Measurements from ENCODE around the gene TMEM248.
"Not testable (repeated sequence)": the region's sequence is repeated elsewhere in the genome, so short reads cannot be mapped to it uniquely, and the experiment has no call there.

TMEM248 gene

DNA sequence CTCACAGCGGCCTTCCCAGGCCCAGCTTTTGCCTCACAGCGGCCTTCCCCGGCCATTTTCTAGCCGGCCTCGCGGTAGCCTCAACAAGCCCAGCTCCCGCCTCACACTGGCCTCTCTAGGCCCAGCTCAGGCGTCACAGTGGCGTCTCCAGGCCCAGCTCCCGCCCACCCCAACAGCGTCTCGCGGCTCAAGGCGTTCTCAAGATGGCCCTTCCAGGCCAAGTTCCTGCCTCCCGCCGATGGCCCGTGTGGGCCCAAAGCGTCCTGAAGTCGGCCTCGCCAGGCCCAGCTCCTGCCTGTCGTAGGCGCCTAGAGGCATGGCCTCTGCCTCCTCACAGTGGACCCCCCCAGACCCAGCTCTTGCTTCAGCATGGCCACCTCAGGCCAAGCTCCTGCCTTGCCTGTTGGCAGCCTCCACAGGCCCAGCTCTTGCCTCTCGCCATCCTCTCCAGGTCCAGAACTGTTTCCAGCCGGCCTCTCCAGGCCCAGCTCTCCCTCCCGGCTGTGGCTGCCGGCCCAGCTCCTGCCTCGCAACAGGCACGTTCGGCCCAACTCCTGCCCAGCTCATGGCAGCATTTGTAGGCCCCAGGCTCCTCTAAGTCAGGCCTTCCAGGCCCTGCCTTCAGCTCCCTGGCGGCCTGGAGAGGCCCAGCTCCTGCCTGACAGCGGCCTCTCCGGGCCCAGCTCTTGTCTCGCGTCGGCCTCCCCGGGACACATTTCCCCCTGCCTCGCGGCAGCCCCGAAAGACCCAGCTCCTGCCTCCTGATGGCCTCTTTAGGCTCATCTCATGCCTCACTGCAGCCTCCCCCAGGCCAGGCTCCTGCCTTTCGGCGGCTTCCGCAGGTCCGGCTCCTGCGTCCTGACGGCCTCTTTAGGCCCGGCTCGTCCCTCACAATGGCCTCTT, 18.8 kb upstream of the TMEM248 start:
- Mint-ChIP-seq H3K27me3 (no peaks in the 10 kb centered on the region), H3K36me3 (ENCODE audit: low read depth) (peaks cover 58% of the 10 kb centered on the region), H3K9me3 (no peaks in the 10 kb centered on the region), H3K27ac (no peak overlapping the region), H3K4me3 (no peak overlapping the region), H3K4me1 (ENCODE audit: low read depth) (peaks cover 8% of the 10 kb centered on the region)
- intact Hi-C loops (cut with micrococcal nuclease), result no loop called here

DNA sequence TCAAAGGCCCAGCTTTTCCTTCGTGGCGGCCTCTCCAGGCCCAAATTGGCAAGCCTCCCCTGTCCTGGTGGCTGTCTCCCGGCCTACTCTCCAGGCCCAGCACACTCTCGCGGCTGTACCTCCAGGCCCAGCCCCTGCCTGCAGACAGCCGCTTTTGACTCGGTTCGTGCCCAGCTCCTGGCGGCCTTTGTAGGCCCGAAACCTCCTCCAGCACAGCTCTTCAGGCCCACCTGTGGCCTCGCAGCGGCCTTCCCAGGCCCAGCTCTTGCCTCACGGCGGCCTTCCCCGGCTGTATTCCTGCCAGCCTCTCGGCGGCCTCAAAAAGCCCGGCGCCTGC, 18.2 kb upstream of the TMEM248 start:
- Mint-ChIP-seq H3K27ac (no peak overlapping the region), H3K9me3 (no peaks in the 10 kb centered on the region), H3K36me3 (ENCODE audit: low read depth) (peaks cover 58% of the 10 kb centered on the region), H3K4me3 (no peak overlapping the region), H3K4me1 (ENCODE audit: low read depth) (peaks cover 8% of the 10 kb centered on the region), H3K27me3 (no peaks in the 10 kb centered on the region)
- intact Hi-C loops (cut with micrococcal nuclease), result no loop called here

DNA sequence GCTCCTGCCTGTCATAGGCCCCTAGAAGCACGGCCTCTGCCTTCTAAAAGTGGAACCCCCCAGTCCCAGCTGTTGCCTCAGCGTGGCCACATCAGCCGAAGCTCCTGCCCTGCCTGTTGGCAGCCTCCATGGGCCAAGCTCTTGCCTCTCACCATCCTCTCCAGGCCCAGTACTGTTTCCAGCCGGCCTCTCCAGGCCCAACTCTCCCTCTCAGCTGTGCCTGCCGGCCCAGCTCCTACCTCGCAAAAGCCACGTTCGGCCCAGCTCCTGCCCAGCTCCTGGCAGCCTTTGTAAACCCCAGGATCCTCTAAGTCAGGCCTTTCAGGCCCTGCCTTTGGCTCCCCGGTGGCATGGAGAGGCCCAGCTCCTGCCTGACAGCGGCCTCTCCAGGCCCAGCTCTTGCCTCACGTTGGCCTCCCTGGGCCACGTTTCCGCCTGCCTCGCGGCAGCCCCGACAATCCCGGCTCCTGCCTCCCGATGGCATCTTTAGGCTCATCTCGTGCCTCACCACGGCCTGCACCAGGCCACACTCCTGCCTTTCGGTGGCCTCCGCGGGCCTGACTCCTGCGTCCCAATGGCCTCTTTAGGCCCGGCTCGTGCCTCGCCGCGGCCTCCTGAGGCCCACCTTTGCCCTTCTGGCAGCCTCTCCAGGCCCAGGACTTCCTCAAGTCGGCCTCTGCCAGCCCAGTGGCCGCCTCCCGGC, 17.5 kb upstream of the TMEM248 start:
- peaks cover 58% of the 10 kb centered on the region for H3K36me3 Mint-ChIP-seq (ENCODE audit: low read depth)
- H3K4me3 Mint-ChIP-seq, result no peak overlapping the region
- H3K4me1 Mint-ChIP-seq (ENCODE audit: low read depth), result peaks cover 12% of the 10 kb centered on the region
- H3K27me3 Mint-ChIP-seq, result no peaks in the 10 kb centered on the region
- intact Hi-C loops (cut with micrococcal nuclease), result no loop called here
- peak overlapping the region; percentile 18 for H3K27ac Mint-ChIP-seq
- H3K9me3 Mint-ChIP-seq, result no peaks in the 10 kb centered on the region

DNA sequence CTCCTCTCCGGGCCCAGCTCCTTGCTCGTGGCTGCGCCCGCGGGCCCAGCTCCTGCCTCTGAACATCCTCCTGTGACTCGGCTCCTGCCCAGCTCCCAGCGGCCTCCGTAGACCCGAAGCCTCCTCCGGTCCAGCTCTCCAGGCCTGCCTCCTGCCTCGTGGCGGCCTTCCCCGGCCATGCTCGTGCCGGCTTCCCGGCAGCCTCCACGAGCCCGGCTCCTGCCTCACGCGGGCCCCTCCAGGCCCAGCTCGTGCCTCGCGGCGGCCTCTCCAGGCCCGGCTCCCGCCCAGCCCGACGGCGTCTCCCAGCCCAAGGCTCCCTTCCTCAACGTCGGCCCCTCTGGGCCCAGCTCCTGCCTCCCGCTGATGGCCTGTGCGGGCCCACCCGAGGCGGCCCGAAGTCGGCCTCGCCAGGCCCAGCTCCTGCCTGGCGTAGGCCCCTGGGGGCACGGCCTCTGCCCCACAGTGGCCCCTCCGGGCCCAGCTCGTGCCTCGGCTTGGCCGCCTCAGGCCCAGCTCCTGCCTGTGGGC, 16.9 kb upstream of the TMEM248 start:
- Mint-ChIP-seq H3K4me1 (ENCODE audit: low read depth) (peaks cover 14% of the 10 kb centered on the region), H3K27ac (no peak overlapping the region), H3K4me3 (no peak overlapping the region), H3K27me3 (no peaks in the 10 kb centered on the region), H3K9me3 (no peaks in the 10 kb centered on the region), H3K36me3 (ENCODE audit: low read depth) (peaks cover 55% of the 10 kb centered on the region)
- intact Hi-C loops (cut with micrococcal nuclease), result no loop called here

DNA sequence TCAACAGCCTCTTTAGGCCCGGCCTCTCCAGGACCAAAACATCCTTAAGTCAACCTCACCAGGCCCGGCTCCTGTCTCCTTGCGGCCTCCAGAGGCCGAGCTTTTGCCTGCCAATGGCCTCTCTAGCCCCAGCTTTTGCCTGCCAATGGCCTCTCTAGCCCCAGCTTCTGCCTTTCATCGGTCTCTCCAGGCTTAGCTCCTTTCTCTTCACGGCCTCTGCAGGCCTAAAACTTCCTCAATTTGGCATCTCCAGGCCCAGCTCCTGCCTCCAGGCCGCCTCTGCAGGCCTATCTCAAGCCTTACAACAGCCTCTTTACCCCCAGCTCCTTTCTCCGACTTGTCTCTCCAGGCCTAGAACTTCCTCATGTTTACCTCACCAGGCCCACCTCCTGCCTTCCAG, 15.7 kb upstream of the TMEM248 start:
- intact Hi-C loops (cut with micrococcal nuclease), result no loop called here
- H3K27me3 Mint-ChIP-seq, result no peaks in the 10 kb centered on the region

DNA sequence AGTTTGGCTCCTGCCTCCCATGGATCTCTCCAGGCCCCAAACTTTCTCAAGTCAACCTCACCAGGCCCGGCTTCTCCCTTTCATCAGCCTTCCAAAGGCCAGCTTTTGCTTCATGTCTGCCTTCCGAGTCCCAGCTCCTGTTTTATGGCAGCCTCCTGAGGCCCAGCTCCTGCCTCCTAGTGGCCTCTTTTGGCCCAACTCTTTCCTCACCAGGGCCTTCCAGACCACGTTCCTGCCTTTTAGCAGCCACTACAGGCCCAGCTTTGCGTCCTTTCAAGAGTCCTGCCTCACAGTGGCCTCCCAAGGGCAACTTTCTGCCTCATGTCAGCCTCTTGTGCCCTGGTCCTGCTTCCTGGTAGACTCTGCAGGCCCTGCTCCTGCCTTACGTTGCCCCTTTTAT, 15.3 kb upstream of the TMEM248 start:
- Mint-ChIP-seq H3K9me3 (no peaks in the 10 kb centered on the region), H3K4me3 (no peak overlapping the region), H3K27me3 (no peaks in the 10 kb centered on the region), H3K36me3 (ENCODE audit: low read depth) (peaks cover 45% of the 10 kb centered on the region), H3K27ac (no peak overlapping the region), H3K4me1 (ENCODE audit: low read depth) (peaks cover 7% of the 10 kb centered on the region)
- intact Hi-C loops (cut with micrococcal nuclease), result no loop called here

More for the DNA sequence above, 15.7 kb upstream of the TMEM248 start:
- no peak overlapping the region for H3K4me3 Mint-ChIP-seq
- H3K4me1 Mint-ChIP-seq (ENCODE audit: low read depth), result peaks cover 7% of the 10 kb centered on the region
- no peak overlapping the region for H3K27ac Mint-ChIP-seq
- no peaks in the 10 kb centered on the region for H3K9me3 Mint-ChIP-seq
- peaks cover 47% of the 10 kb centered on the region for H3K36me3 Mint-ChIP-seq (ENCODE audit: low read depth)

DNA sequence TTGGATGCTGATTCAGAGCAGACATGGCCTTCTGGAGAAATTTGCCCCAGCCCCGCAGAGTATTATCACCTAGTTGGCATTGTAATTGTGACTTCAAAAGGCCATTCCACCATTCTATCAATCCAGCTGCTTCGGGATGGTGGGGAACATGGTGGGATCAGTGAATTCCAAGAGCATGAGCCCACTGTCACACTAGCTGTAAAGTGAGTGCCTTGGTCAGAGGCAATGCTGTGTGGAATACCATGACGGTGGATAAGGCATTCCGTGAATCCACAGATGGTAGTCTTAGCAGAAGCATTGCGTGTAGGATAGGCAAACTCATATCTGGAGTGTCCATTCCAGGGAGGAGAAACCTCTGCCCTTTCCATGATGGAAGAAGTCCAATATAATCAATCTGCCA, 13.3 kb upstream of the TMEM248 start:
- Mint-ChIP-seq H3K27ac (no peak overlapping the region), H3K27me3 (no peaks in the 10 kb centered on the region), H3K9me3 (no peaks in the 10 kb centered on the region), H3K4me1 (ENCODE audit: low read depth) (peaks cover 7% of the 10 kb centered on the region), H3K4me3 (no peak overlapping the region), H3K36me3 (ENCODE audit: low read depth) (peaks cover 25% of the 10 kb centered on the region)
- intact Hi-C loops (cut with micrococcal nuclease), result no loop called here

DNA sequence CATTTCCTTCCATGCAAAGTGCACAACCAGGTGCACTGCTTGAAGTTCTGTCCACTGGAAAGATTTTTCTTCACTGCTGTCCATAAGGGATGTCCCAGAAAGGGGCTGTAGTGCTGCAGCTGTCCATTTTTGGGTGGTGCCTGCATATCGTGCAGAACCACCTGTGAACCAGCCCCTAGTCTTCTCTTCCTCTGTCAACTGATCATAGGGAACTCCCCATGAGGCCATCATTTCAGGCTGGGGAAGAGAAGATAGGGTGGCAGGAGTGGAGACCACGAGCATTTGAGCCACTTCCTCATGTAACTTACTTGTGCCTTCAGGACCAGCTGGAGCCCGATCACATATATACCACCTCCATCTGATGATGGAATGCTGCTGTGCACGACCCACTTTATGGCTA, 12.4 kb upstream of the TMEM248 start:
- H3K4me3 Mint-ChIP-seq; intact Hi-C loops (cut with micrococcal nuclease): not testable (repeated sequence)
- peaks cover 16% of the 10 kb centered on the region for H3K36me3 Mint-ChIP-seq (ENCODE audit: low read depth)

DNA sequence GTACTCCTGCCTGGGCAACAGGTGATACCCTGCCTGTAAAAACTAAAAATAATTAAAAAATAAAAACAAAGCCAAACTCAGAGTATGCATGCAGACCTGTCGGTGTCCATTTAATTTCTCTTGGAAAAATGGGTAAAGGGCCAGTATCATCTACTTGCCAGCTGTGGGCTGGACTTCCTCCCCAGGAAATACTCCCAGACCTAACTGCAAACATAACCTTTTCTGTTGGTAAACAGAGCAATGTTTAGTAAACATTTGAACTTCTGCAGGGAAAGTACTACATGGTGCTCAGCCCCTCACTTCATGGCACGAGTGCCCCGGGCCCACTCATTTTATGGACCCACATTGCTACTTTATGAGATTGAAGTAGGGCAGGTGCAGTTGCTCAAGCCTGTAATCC, 10.2 kb upstream of the TMEM248 start:
- H3K36me3 Mint-ChIP-seq (ENCODE audit: low read depth), result no peaks in the 10 kb centered on the region
- intact Hi-C loops (cut with micrococcal nuclease), result no loop called here
- no peaks in the 10 kb centered on the region for H3K9me3 Mint-ChIP-seq
- H3K4me3 Mint-ChIP-seq, result no peak overlapping the region
- H3K27ac Mint-ChIP-seq, result no peak overlapping the region
- H3K27me3 Mint-ChIP-seq, result no peaks in the 10 kb centered on the region
- peaks cover 7% of the 10 kb centered on the region for H3K4me1 Mint-ChIP-seq (ENCODE audit: low read depth)

More for the DNA sequence above, 12.4 kb upstream of the TMEM248 start:
- not testable (repeated sequence) for H3K4me1 Mint-ChIP-seq (ENCODE audit: low read depth); H3K27me3 Mint-ChIP-seq; H3K9me3 Mint-ChIP-seq; H3K27ac Mint-ChIP-seq

DNA sequence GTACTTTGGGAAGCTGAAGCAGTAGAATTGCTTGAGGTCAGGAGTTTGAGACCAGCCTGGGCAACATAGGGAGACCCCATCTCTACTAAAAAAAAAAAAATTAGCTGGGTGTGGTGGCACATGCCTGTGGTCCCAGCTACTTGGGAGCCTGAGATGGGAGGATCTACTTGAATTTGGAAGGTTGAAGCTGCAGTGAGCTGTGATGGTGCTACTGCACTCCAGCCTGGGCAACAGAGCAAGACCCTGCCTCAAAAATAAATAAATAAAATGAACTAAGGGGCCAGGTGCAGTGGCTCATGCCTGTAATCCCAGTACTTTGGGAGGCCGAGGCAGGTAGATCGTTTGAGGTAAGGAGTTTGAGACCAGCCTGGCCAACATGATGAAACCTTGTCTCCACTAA, 9.8 kb upstream of the TMEM248 start:
- H3K9me3 Mint-ChIP-seq; H3K27ac Mint-ChIP-seq; H3K4me1 Mint-ChIP-seq (ENCODE audit: low read depth); H3K4me3 Mint-ChIP-seq; H3K27me3 Mint-ChIP-seq; intact Hi-C loops (cut with micrococcal nuclease); H3K36me3 Mint-ChIP-seq (ENCODE audit: low read depth): not testable (repeated sequence)

DNA sequence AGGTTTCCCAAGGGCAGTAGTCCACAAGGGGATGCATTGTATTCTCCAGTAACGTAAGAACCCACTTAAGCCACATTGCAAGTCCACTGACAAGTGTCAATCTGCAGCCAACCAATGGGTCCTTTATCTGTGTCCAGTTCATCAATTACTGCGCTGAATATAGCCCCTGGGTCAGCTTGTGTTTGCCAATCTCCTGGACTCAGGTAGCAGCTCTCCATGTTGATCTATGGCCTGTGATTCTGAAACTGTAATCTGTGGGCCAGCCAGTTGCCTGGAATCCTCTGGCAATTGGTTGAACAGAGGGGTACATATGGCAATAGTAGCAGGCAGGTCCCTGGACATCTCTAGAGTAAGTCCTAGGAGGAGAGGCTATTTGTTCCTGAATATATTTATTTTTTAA, 8.8 kb upstream of the TMEM248 start:
- Mint-ChIP-seq H3K36me3 (ENCODE audit: low read depth) (no peaks in the 10 kb centered on the region), H3K4me3 (no peak overlapping the region), H3K9me3 (no peaks in the 10 kb centered on the region), H3K4me1 (ENCODE audit: low read depth) (peaks cover 7% of the 10 kb centered on the region), H3K27ac (no peak overlapping the region), H3K27me3 (no peaks in the 10 kb centered on the region)
- intact Hi-C loops (cut with micrococcal nuclease), result no loop called here

DNA sequence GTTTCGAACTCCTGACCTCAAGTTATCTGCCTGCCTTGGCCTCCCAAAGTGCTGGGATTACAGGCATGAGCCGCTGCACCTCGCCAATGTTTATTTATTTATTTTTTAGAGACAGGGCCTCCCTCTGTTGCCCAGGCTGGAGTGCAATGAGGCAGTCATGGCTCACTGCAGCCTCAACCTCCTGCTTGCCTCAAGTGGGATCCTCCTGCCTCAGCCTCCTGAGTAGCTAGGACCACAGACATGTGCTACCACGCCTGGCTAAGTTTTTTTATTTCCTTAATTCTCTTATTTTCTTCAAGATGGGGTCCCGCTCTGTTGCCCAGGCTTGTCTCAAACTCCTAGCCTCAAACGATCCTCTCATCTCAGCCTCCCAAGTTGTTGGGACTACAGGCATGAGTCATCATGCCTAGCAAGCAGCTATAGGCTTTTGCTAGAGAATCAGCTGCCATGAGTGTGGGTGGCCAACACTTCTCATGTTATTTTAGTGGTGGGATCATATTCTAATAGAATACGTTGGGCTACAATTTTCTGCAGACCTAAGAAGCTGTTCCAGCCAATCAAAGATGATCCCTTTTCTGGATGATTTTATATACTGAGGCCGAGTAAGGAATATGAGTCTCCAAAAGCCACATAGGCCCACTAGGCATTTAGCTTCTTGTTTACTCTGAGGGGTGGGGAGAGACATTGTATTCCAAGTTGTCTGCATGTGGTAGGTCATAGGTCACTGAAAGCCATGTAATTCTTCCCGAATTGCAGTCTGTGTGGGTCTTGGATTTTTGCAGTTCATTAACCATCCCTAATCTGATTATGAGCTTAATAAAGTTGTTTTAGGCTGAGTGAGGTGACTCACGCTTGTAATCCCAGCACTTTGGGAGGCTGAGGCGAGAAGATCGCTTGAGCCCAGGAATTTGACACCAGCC, 7.6 kb upstream of the TMEM248 start:
- H3K27me3 Mint-ChIP-seq, result no peaks in the 10 kb centered on the region
- H3K27ac Mint-ChIP-seq, result no peak overlapping the region
- intact Hi-C loops (cut with micrococcal nuclease), result no loop called here
- no peaks in the 10 kb centered on the region for H3K9me3 Mint-ChIP-seq
- no peak overlapping the region for H3K4me3 Mint-ChIP-seq
- H3K4me1 Mint-ChIP-seq (ENCODE audit: low read depth), result peaks cover 4% of the 10 kb centered on the region
- no peaks in the 10 kb centered on the region for H3K36me3 Mint-ChIP-seq (ENCODE audit: low read depth)

DNA sequence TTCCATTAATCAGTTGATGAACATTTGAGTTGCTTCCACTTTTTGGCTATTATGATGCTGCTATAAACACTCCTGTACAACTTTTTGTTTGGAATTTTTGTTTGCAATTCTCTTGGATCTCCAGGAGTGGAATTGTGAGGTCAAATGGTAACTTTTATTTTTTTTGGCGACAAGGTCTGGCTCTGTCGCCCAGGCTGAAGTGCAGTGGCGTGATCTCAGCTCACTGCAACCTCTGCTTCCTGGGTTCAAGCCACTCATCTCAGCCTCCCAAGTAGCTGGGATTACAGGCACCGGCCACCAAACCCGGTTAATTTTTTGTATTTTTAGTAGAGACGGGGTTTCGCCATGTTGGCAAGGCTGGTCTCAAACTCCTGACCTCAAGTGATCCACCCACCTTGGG, 3.1 kb upstream of the TMEM248 start:
- H3K27ac Mint-ChIP-seq, result not testable (repeated sequence)
- peaks cover 13% of the 10 kb centered on the region for H3K4me1 Mint-ChIP-seq (ENCODE audit: low read depth)

DNA sequence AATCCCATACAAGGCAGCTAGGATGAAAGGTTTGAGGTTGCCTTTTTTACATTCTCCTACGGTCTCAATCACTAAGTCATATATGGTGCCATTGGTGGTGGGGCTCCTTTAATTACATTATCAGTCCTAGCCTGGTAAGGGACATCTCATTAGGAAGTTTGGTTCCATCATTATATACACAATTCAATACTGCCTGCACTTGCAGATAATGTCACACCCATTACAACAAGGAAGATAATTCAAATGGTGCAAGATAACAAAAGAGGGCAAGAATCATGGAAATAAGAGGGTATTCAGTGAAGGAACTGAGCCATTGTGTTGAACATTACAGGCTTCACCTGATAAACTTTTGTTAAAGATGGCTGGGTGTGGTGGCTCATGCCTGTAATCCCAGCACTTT, 1.7 kb upstream of the TMEM248 start:
- intact Hi-C loops (cut with micrococcal nuclease), result no loop called here
- H3K4me3 Mint-ChIP-seq, result no peak overlapping the region

More for the DNA sequence above, 3.1 kb upstream of the TMEM248 start:
- intact Hi-C loops (cut with micrococcal nuclease); H3K27me3 Mint-ChIP-seq; H3K36me3 Mint-ChIP-seq (ENCODE audit: low read depth); H3K4me3 Mint-ChIP-seq; H3K9me3 Mint-ChIP-seq: not testable (repeated sequence)

More for the DNA sequence above, 1.7 kb upstream of the TMEM248 start:
- H3K27me3 Mint-ChIP-seq, result no peaks in the 10 kb centered on the region
- H3K4me1 Mint-ChIP-seq (ENCODE audit: low read depth), result peaks cover 22% of the 10 kb centered on the region
- H3K36me3 Mint-ChIP-seq (ENCODE audit: low read depth), result peaks cover 6% of the 10 kb centered on the region
- H3K9me3 Mint-ChIP-seq, result no peaks in the 10 kb centered on the region
- H3K27ac Mint-ChIP-seq, result no peak overlapping the region
